GM12878 (cell line): ENCODE measurements around the gene DLEC1. TPM values are rescaled to one million over a fixed set of nuclear protein-coding genes. Genes with fewer than 3 reads are reported as not detected.

Source experiments
- ATAC-seq: fragments of 200-7000 bp; cut with Tn5 transposase; 3 replicates; pipeline ENCODE4 v1.9.1; 2020; ENCODE audit warnings: mild to moderate bottlenecking, moderate library complexity
- BruUV-seq: library from RNA; stranded (reverse); fragments of 400-500 nt; replicated peaks from 2 replicates; lab custom pipeline; 2021; lab: Mats Ljungman, UMichigan
- CTCF ChIA-PET: fragments of 300-600 bp; sonication (Branson Sonifier 250); formaldehyde crosslinking; extraction: SDS; loops from one replicate; lab custom pipeline; 2021; ENCODE audit warnings: inconsistent platforms; lab: Yijun Ruan, JAX
- POLR2A ChIA-PET: fragments of 350-600 bp; formaldehyde crosslinking; extraction: SDS; loops from one replicate; lab custom pipeline; 2021; ENCODE audit warnings: inconsistent platforms; lab: Charles Lee
- RAD21 ChIA-PET: fragments of 300-600 bp; sonication (Branson Sonifier 250); formaldehyde crosslinking; loops from one replicate; lab custom pipeline; 2023; ENCODE audit warnings: antibody characterized with exemption; ENCODE audit not compliant: unreplicated experiment; lab: Charles Lee
- SMC1A ChIA-PET: fragments of 300-600 bp; sonication (Branson Sonifier 250); formaldehyde crosslinking; loops from one replicate; lab custom pipeline; 2023; ENCODE audit not compliant: unreplicated experiment, uncharacterized antibody; lab: Charles Lee
- DNase-seq: peaks from one replicate; pipeline ENCODE4 v3.0.0-alpha.2; 2011; ENCODE audit warnings: low read depth, low spot score
- FAIRE-seq: peaks from 3 replicates; lab custom pipeline; 2011; peaks lifted over from hg19 to GRCh38; lab: Jason Lieb, UNC
- H2AFZ ChIP-seq: 2 replicates; pipeline ENCODE4 v1.6.0; 2011; ENCODE audit warnings: low read depth, low read length, control low read depth; ENCODE audit not compliant: control insufficient read depth
- H3K27ac ChIP-seq: 2 replicates; pipeline ENCODE4 v1.5.1; 2011; ENCODE audit warnings: control low read depth; ENCODE audit not compliant: control insufficient read depth, insufficient read depth
- H3K27me3 ChIP-seq, 2 experiments: replicated peaks in 1 of 2; 2 replicates each; pipeline versions ENCODE4 v1.6.0 to v1.6.1; 2011; ENCODE audit warnings: low read length in 1 of 2; ENCODE audit not compliant: control insufficient read depth in 2 of 2, insufficient read depth in 2 of 2
- H3K36me3 ChIP-seq, 2 experiments: 2 replicates each; pipeline ENCODE4 v1.5.1; 2011; ENCODE audit warnings: low read length in 1 of 2; ENCODE audit not compliant: control insufficient read depth in 2 of 2, insufficient read depth in 2 of 2
- H3K4me1 ChIP-seq: 2 replicates; pipeline ENCODE4 v1.6.1; 2011; ENCODE audit warnings: mild to moderate bottlenecking, low read length, moderate library complexity, mixed read lengths; ENCODE audit not compliant: control insufficient read depth, insufficient read depth
- H3K4me2 ChIP-seq: 2 replicates; pipeline ENCODE4 v1.6.0; 2011; ENCODE audit warnings: control low read depth; ENCODE audit not compliant: control insufficient read depth, insufficient read depth
- H3K4me3 ChIP-seq: fragments of 200-600 bp; sonication (generic); 2 replicates; pipeline ENCODE4 v1.5.1; 2016
- H3K79me2 ChIP-seq: 2 replicates; pipeline ENCODE4 v1.6.0; 2011; ENCODE audit warnings: low read length; ENCODE audit not compliant: control insufficient read depth, insufficient read depth
- H3K9ac ChIP-seq: 2 replicates; pipeline ENCODE4 v1.8.0; 2011; ENCODE audit warnings: low read length, control low read depth, mixed read lengths; ENCODE audit not compliant: control insufficient read depth, insufficient read depth
- H3K9me3 ChIP-seq: replicated peaks from 3 replicates; pipeline ENCODE4 v1.5.1; 2011; ENCODE audit warnings: mild to moderate bottlenecking, low read length; ENCODE audit not compliant: control insufficient read depth, insufficient read depth
- H4K20me1 ChIP-seq: 2 replicates; pipeline ENCODE4 v1.6.0; 2011; ENCODE audit not compliant: control insufficient read depth, insufficient read depth
- ATF7 ChIP-seq: fragments of 450-650 bp; IDR thresholded peaks from 2 replicates; pipeline ENCODE4 v1.6.1; 2016; ENCODE audit warnings: low read depth, mild to moderate bottlenecking
- CREB1 ChIP-seq: IDR thresholded peaks from 2 replicates; pipeline ENCODE4 v1.6.1; 2012; ENCODE audit warnings: low read depth, mild to moderate bottlenecking, inconsistent platforms
- CREM ChIP-seq: IDR thresholded peaks from 2 replicates; pipeline ENCODE4 v1.6.1; 2014; ENCODE audit warnings: antibody characterized with exemption, low read depth
- FOXM1 ChIP-seq: IDR thresholded peaks from 2 replicates; pipeline ENCODE4 v1.6.1; 2012; ENCODE audit warnings: low read depth, mild to moderate bottlenecking, inconsistent platforms, low read length, moderate library complexity
- HDAC6 ChIP-seq: fragments of 200-600 bp; sonication (generic); IDR thresholded peaks from one replicate; pipeline ENCODE4 v1.8.0; 2017; ENCODE audit warnings: antibody characterized with exemption; ENCODE audit not compliant: unreplicated experiment
- NFIC ChIP-seq: IDR thresholded peaks from 2 replicates; pipeline ENCODE4 v1.6.1; 2012; ENCODE audit warnings: low read depth, mild to moderate bottlenecking, inconsistent platforms, low read length, moderate library complexity
- NR2C1 ChIP-seq: fragments of 450-650 bp; IDR thresholded peaks from 2 replicates; pipeline ENCODE4 v1.6.1; 2017; ENCODE audit warnings: antibody characterized with exemption, mild to moderate bottlenecking, moderate library complexity
- POLR2AphosphoS5 ChIP-seq: IDR thresholded peaks from 2 replicates; pipeline ENCODE4 v1.6.1; 2011; ENCODE audit warnings: mild to moderate bottlenecking, low read length, inconsistent platforms
- RCOR1 ChIP-seq: conservative IDR thresholded peaks from 2 replicates; pipeline ENCODE4 v1.6.1; 2012; ENCODE audit warnings: low read depth, low read length, improper control_type of control experiment
- RUNX3 ChIP-seq: IDR thresholded peaks from 2 replicates; pipeline ENCODE4 v1.6.1; 2012; ENCODE audit warnings: low read length, inconsistent platforms
- SPI1 ChIP-seq: IDR thresholded peaks from 2 replicates; pipeline ENCODE4 v1.6.1; 2011; ENCODE audit warnings: low read depth, mild to moderate bottlenecking, low read length, moderate library complexity, borderline replicate concordance; ENCODE audit not compliant: insufficient read depth
- TAF1 ChIP-seq: IDR thresholded peaks from 2 replicates; pipeline ENCODE4 v1.6.1; 2011; ENCODE audit warnings: mild to moderate bottlenecking, low read depth, low read length, borderline replicate concordance
- ZBED1 ChIP-seq: IDR thresholded peaks from 2 replicates; pipeline ENCODE4 v1.6.1; 2016; ENCODE audit warnings: borderline replicate concordance
- ZNF384 ChIP-seq: IDR thresholded peaks from 2 replicates; pipeline ENCODE4 v1.6.1; 2012; ENCODE audit warnings: low read depth, mild to moderate bottlenecking, low read length, improper control_type of control experiment, borderline replicate concordance
- WGBS: methylation state at CpG from one replicate; pipeline ENCODE4 v1.1.6; 2016; ENCODE audit warnings: low lambda C conversion rate; ENCODE audit not compliant: insufficient replicate concordance, insufficient coverage; ENCODE audit errors: missing lambda C conversion rate; 5-methylcytosine and 5-hydroxymethylcytosine counted together
- in situ Hi-C: fragments of 300-500 bp; cut with MboI; formaldehyde crosslinking; loops from 9 replicates; pipeline ENCODE4 v1.14.3; 2018; ENCODE audit warnings: mixed read lengths
- intact Hi-C: fragments of 100-400 bp; cut with micrococcal nuclease; formaldehyde crosslinking; loops from one replicate; pipeline ENCODE4 v1.14.2; 2022; ENCODE audit not compliant: unreplicated experiment
- polyA plus RNA-seq, 11 experiments: library from polyadenylated mRNA; depleted of rRNA in 4 of 11; unstranded in 6 of 11; stranded (reverse) in 5 of 11; fragments of >200 nt; fragmentation: Nextera tagmentation in 4 of 11; fragmentation: Illumina TruSeq in 1 of 11; extraction: Ambion mirVana in 4 of 11; extraction: Trizol in 1 of 11; gene quantifications; 1 replicate in 1 of 11; 2 replicates in 10 of 11; pipeline versions ENCODE4 v1.2.1 to v1.2.3, GENCODE V29; 2011 to 2016; ENCODE audit warnings: inconsistent platforms in 2 of 11, missing spikeins in 2 of 11, low read depth in 1 of 11
- total RNA-seq, 4 experiments: library from RNA; depleted of rRNA in 3 of 4; stranded (reverse); fragments of >200 nt in 3 of 4; fragmentation: Illumina TruSeq in 1 of 4; extraction: Trizol in 1 of 4; gene quantifications; 2 replicates each; pipeline versions ENCODE4 v1.2.1 to v1.2.3, GENCODE V29; 2013 to 2021
- TF ChIP-seq, protein P1 (sequence below): IDR thresholded peaks from 2 replicates; pipeline ENCODE4 v1.6.1; 2012; ENCODE audit warnings: low read length, inconsistent platforms
- TF ChIP-seq, protein P2 (sequence below): IDR thresholded peaks from 2 replicates; pipeline ENCODE4 v1.6.1; 2011; ENCODE audit warnings: borderline replicate concordance, low read depth, mild to moderate bottlenecking, moderate library complexity, low read length; ENCODE audit not compliant: insufficient read depth, poor library complexity, severe bottlenecking
- TF ChIP-seq, protein P3 (sequence below): fragments of 450-650 bp; formaldehyde crosslinking; IDR thresholded peaks from 2 replicates; pipeline ENCODE4 v1.5.0; 2022; ENCODE audit warnings: mild to moderate bottlenecking, missing genetic modification characterization
- TF ChIP-seq, protein P4 (sequence below): fragments of 450-650 bp; IDR thresholded peaks from 2 replicates; pipeline ENCODE4 v1.6.1; 2017; ENCODE audit warnings: borderline replicate concordance

DLEC1 gene
- total and polyA plus RNA-seq, 10 of the 15 experiments (the other 5 are each of a cell fraction or from before 2014, with no cell fraction given): 0.03 to 0.29 (median 0.07) TPM; not detected in 3

DNA sequence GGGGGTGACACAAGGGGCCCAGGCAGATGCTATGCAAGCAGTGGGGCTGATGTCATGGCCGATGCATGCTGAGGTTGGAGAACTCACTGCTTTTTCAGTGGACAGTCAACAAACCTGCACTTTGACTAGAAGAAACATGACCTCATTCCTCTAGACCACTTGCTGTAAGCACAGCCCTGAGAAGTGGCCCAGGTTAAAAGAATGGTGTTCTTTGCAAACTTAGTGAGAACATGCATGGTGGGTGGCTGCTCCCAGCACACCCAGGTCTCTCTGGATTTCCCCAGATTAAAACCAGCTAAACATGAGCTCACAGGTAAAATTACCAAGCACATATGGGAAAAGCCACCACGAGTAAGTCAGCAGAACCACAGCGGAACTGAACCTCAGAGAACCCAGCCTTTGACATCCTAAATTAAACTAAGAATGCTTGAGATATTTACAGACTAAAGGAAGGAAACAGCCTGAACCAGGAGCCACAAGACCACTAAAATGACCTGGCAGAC is 15.5 kb downstream of the DLEC1 start:
- Histone ChIP-seq H3K36me3 (no peaks in the 10 kb centered on the region), H3K27me3 (no peaks in the 10 kb centered on the region), H3K4me3 (no peak overlapping the region), H3K79me2 (no peaks in the 10 kb centered on the region), H4K20me1 (no peaks in the 10 kb centered on the region), H3K27ac (no peak overlapping the region), H3K4me2 (no peak overlapping the region), H2AFZ (peak overlapping the region; percentile 34; the same call in 1 of the 2 replicates), H3K9ac (no peak overlapping the region), H3K9me3 (no peaks in the 10 kb centered on the region), H3K4me1 (no peaks in the 10 kb centered on the region)
- FAIRE-seq: peak; percentile 52
- WGBS: 18% methylated on average over 3 of the region's 3 CpGs
- peak; percentile 56 for ATAC-seq
- ChIA-PET CTCF (no interaction called here), RAD21 (no interaction called here), POLR2A (no interaction called here), SMC1A (no interaction called here)
- BruUV-seq: no TSS peak
- in situ Hi-C loops (no loop called here), intact Hi-C loops (no loop called here)
- no peak for DNase-seq
- TF ChIP-seq, protein P1, sequence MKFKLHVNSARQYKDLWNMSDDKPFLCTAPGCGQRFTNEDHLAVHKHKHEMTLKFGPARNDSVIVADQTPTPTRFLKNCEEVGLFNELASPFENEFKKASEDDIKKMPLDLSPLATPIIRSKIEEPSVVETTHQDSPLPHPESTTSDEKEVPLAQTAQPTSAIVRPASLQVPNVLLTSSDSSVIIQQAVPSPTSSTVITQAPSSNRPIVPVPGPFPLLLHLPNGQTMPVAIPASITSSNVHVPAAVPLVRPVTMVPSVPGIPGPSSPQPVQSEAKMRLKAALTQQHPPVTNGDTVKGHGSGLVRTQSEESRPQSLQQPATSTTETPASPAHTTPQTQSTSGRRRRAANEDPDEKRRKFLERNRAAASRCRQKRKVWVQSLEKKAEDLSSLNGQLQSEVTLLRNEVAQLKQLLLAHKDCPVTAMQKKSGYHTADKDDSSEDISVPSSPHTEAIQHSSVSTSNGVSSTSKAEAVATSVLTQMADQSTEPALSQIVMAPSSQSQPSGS: peak; percentile 62; the same call in 1 of the 2 replicates
- 0 out of 2 replicates have a peak, but pooled peaks have one; percentile 35 for TF ChIP-seq ATF7
- TF ChIP-seq NR2C1: no peak
- no peak for TF ChIP-seq POLR2AphosphoS5
- 0 out of 2 replicates have a peak, but pooled peaks have one; percentile 2 for TF ChIP-seq SPI1
- no peak for TF ChIP-seq HDAC6
- TF ChIP-seq, protein P2, sequence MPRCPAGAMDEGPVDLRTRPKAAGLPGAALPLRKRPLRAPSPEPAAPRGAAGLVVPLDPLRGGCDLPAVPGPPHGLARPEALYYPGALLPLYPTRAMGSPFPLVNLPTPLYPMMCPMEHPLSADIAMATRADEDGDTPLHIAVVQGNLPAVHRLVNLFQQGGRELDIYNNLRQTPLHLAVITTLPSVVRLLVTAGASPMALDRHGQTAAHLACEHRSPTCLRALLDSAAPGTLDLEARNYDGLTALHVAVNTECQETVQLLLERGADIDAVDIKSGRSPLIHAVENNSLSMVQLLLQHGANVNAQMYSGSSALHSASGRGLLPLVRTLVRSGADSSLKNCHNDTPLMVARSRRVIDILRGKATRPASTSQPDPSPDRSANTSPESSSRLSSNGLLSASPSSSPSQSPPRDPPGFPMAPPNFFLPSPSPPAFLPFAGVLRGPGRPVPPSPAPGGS: peak; percentile 45
- TF ChIP-seq TAF1: no peak
- TF ChIP-seq RUNX3: peak; percentile 71; the same call in 1 of the 2 replicates
- TF ChIP-seq RCOR1: no peak
- peak; percentile 59 for TF ChIP-seq CREB1
- TF ChIP-seq NFIC: 0 out of 2 replicates have a peak, but pooled peaks have one; percentile 35
- TF ChIP-seq, protein P3, sequence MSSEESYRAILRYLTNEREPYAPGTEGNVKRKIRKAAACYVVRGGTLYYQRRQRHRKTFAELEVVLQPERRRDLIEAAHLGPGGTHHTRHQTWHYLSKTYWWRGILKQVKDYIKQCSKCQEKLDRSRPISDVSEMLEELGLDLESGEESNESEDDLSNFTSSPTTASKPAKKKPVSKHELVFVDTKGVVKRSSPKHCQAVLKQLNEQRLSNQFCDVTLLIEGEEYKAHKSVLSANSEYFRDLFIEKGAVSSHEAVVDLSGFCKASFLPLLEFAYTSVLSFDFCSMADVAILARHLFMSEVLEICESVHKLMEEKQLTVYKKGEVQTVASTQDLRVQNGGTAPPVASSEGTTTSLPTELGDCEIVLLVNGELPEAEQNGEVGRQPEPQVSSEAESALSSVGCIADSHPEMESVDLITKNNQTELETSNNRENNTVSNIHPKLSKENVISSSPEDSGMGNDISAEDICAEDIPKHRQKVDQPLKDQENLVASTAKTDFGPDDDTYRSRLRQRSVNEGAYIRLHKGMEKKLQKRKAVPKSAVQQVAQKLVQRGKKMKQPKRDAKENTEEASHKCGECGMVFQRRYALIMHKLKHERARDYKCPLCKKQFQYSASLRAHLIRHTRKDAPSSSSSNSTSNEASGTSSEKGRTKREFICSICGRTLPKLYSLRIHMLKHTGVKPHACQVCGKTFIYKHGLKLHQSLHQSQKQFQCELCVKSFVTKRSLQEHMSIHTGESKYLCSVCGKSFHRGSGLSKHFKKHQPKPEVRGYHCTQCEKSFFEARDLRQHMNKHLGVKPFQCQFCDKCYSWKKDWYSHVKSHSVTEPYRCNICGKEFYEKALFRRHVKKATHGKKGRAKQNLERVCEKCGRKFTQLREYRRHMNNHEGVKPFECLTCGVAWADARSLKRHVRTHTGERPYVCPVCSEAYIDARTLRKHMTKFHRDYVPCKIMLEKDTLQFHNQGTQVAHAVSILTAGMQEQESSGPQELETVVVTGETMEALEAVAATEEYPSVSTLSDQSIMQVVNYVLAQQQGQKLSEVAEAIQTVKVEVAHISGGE: no peak
- TF ChIP-seq ZBED1: peak; percentile 37; the same call in 1 of the 2 replicates
- peak; percentile 41; the same call in 1 of the 2 replicates for TF ChIP-seq FOXM1
- no peak for TF ChIP-seq ZNF384
- 0 out of 2 replicates have a peak, but pooled peaks have one; percentile 4 for TF ChIP-seq CREM
- TF ChIP-seq, protein P4, sequence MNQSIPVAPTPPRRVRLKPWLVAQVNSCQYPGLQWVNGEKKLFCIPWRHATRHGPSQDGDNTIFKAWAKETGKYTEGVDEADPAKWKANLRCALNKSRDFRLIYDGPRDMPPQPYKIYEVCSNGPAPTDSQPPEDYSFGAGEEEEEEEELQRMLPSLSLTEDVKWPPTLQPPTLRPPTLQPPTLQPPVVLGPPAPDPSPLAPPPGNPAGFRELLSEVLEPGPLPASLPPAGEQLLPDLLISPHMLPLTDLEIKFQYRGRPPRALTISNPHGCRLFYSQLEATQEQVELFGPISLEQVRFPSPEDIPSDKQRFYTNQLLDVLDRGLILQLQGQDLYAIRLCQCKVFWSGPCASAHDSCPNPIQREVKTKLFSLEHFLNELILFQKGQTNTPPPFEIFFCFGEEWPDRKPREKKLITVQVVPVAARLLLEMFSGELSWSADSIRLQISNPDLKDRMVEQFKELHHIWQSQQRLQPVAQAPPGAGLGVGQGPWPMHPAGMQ: no peak
